Measurements from ENCODE around the gene SOCS7. TPM values are rescaled to one million over a fixed set of nuclear protein-coding genes. Genes with fewer than 3 reads are reported as not detected.

Gene SOCS7, protein sequence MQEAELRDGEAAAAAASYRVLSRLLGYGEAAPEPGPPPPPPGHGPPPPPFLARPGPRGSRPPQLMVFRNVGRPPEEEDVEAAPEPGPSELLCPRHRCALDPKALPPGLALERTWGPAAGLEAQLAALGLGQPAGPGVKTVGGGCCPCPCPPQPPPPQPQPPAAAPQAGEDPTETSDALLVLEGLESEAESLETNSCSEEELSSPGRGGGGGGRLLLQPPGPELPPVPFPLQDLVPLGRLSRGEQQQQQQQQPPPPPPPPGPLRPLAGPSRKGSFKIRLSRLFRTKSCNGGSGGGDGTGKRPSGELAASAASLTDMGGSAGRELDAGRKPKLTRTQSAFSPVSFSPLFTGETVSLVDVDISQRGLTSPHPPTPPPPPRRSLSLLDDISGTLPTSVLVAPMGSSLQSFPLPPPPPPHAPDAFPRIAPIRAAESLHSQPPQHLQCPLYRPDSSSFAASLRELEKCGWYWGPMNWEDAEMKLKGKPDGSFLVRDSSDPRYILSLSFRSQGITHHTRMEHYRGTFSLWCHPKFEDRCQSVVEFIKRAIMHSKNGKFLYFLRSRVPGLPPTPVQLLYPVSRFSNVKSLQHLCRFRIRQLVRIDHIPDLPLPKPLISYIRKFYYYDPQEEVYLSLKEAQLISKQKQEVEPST
- 10 to 100 TPM in 7 of 8 experiments, 1 to 10 TPM in 1; 9.1 to 24.6 (median 19.4) TPM for total RNA-seq

DNA sequence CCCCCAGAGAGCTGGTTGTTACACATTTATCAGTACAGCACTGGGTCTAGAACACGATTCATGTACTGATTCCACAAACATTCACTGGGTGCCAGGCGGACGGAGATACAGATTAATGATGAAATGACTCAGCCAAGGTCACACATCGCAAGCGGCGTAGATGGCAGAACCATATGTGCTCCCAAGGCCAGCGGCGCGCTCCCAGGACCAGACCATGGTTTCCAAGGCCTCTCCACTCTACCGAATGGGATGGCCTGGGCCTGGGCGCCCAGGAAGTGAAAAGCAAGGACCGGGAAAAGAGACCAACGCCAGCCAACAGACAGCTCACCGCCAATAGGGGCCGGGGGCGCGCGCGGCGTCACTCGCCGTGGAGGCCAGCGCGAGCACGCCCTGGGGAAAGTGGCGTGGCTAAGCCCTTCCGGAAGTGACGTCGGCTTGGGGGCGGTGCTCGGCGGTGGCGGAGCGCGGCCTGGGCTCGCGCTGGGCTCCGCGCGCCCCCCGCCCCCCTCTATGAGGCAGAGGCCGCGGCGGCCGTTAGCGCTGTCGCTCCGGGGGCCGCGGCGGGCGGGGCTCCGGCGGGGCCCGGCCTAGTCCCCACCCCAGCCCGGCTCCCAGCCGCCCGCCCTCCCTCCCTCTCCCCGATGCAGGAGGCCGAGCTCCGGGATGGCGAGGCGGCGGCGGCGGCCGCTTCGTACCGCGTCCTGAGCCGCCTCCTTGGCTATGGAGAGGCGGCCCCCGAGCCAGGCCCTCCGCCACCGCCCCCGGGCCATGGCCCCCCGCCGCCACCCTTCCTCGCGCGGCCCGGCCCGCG lies at the start of gene SOCS7:
TSS of gene SOCS7 (plus strand) at position 433 of the 811 bp plus-strand sequence. CDS start at position 642, 209 bp downstream.
- Histone ChIP-seq H3K4me1 (replicated peaks in 1 of 2) (peaks cover 21 to 32% of the 10 kb centered on the region in 2 donors), H3K27ac (peak within 1 kb of the TSS; percentile 78 to 83), H3K4me3 (peak within 1 kb of the TSS; percentile 50 to 90 (median 82))
- in situ Hi-C loops (cut with MboI; ENCODE audit: low pct_unique_long_range_greater_than_20kb in 2 of 9, low sequenced_read_pairs in 9 of 9, unreplicated experiment in 9 of 9): no loop called here
- peak; percentile 88 to 94 (median 92) for ATAC-seq (replicated peaks in 6 of 8)
- 14 to 77% (median 29%) methylated on average over 2 to 28 of the region's 84 CpGs; no CpG with 5 or more reads in 2 of the 10 experiments for WGBS, 10 experiments

DNA sequence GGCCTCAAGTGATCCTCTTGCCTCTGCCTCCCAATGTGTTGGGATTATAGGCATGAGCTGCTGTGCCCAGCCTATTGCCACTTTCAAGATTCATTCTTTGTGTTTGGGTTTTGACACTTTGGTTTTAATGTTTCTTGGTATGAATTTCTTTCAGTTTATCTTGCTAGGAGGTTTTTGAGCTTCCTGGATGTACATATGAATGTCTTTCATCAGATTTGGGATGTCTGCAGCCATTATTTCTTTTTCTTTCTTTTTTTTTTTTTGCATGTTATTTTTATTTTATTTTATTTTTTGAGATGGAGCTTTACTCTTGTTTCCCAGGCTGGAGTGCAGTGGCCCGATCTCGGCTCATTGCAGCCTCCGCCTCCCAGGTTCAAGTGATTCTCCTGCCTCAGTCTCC lies 36.1 kb upstream of the SOCS7 start:
- ATAC-seq (replicated peaks in 6 of 8): no peak
- Histone ChIP-seq H3K4me1 (replicated peaks in 1 of 2) (no peaks in the 10 kb centered on the region), H3K4me3 (no peak overlapping the region), H3K27ac (no peak overlapping the region)
- 40 to 100% (median 67%) methylated on average over 2 to 3 of the region's 3 CpGs; no CpG with 5 or more reads in 2 of the 10 experiments for WGBS, 10 experiments
- in situ Hi-C loops (cut with MboI; ENCODE audit: low pct_unique_long_range_greater_than_20kb in 2 of 9, low sequenced_read_pairs in 9 of 9, unreplicated experiment in 9 of 9): no loop called here

DNA sequence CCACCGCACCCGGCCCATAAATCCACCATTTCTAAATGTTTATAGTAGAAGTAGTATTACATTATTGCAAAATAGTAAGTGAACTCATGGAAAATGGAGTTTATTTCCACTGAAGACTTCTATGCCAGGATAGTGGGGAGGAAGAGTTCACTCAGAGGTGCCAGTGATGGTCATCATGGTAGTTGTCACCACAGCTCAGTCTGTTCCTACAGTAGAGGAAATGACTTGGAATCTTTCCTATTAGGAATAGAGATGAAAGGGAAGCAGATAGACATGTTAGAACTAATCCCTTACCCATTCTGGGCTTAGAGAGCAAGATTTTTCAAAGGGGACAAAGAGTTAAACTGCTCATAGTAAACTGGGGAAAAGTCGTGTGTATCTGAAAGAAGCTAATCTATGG lies 34.6 kb upstream of the SOCS7 start:
- in situ Hi-C loops (cut with MboI; ENCODE audit: low pct_unique_long_range_greater_than_20kb in 2 of 9, low sequenced_read_pairs in 9 of 9, unreplicated experiment in 9 of 9): no loop called here
- no peak overlapping the region for H3K4me3 ChIP-seq
- ATAC-seq (replicated peaks in 6 of 8): no peak
- 40 to 95% (median 70%) methylated on average over 1 to 3 of the region's 3 CpGs; no CpG with 5 or more reads in 6 of the 10 experiments for WGBS, 10 experiments
- H3K27ac ChIP-seq: no peak overlapping the region
- no peaks in the 10 kb centered on the region for H3K4me1 ChIP-seq (replicated peaks in 1 of 2)

DNA sequence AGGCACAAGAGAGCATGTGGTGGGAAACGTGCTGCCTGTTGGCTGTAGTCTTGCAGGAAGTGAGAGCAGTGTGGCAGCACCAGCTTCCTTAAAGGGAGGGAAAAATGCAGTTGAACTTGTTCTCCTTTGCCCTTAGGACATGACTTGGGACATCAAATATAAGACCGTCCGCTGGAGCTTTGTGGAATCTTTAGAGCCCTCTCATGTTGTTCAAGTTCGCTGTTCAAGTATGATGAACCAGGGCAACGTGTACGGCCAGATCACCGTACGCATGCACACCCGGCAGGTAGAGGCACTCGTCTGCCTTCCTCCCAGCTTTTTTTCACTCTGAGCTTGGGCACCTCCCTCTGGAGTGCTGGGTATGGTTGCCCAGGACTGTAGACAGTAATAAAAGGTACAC lies 31.2 kb upstream of the SOCS7 start:
- WGBS, 10 experiments: 83 to 100% (median 94%) methylated on average over 1 to 10 of the region's 10 CpGs; no CpG with 5 or more reads in 2 of the 10 experiments

DNA sequence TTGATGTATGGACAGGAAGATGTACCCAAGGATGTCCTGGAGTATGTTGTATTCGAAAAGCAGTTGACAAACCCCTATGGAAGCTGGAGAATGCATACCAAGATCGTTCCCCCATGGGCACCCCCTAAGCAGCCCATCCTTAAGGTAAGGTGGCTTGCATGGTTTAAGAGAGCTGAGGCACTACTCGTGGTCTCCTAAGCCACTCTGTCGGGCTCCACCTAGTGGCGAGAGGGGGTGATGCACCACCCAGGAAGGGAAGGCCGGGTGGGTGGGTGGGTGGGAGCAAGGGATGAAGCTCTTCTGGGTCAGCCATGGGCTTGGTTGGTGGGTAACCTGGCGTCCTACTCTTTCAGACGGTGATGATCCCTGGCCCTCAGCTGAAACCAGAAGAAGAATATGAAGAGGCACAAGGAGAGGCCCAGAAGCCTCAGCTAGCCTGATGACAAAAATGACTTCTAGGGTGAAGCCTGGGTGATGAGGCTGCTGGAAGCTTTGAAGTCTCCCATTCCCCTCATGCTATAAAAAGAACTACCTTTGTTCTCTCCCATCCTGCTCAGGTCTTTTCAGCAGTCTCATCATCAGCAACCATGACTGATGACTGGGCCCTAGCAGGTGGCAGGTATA lies 29.4 kb upstream of the SOCS7 start:
- Histone ChIP-seq H3K4me1 (replicated peaks in 1 of 2) (peaks cover 17 to 22% of the 10 kb centered on the region in 2 donors), H3K27ac (no peak overlapping the region), H3K4me3 (no peak overlapping the region)
- peak in 6 of 8 experiments; percentile 26 to 84 (median 49) for ATAC-seq (replicated peaks in 6 of 8)
- 17 to 80% (median 32%) methylated on average over 1 to 2 of the region's 8 CpGs; no CpG with 5 or more reads in 7 of the 10 experiments for WGBS, 10 experiments
- in situ Hi-C loops (cut with MboI; ENCODE audit: low pct_unique_long_range_greater_than_20kb in 2 of 9, low sequenced_read_pairs in 9 of 9, unreplicated experiment in 9 of 9): no loop called here

More for the DNA sequence above, 31.2 kb upstream of the SOCS7 start:
- in situ Hi-C loops (cut with MboI; ENCODE audit: low pct_unique_long_range_greater_than_20kb in 2 of 9, low sequenced_read_pairs in 9 of 9, unreplicated experiment in 9 of 9): no loop called here
- ATAC-seq (replicated peaks in 6 of 8): no peak
- Histone ChIP-seq H3K27ac (no peak overlapping the region), H3K4me3 (no peak overlapping the region), H3K4me1 (replicated peaks in 1 of 2) (peaks cover 11 to 17% of the 10 kb centered on the region in 2 donors)

DNA sequence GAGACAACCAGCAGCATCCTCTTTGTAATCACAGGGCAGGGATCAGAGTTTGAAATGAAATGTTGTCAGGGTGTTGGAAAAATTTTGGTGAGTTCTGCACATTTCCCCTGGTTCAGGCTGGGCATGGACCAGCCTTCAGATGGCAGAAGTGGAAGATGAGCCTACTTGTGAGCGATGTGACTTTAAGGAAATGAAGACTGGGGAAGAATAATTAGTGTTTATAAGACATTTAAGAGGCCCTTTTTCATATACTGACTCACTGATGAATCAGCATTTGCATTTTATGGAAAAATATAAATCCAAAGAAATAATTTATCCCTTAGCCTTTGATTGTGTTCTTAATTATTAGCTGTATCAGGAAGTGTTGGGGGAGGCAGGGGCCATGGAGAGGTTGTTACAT lies 28.7 kb upstream of the SOCS7 start:
- H3K4me3 ChIP-seq: no peak overlapping the region
- 71 to 100% (median 100%) methylated on average over 1 of the region's 1 CpG; no CpG with 5 or more reads in 4 of the 10 experiments for WGBS, 10 experiments
- no peak for ATAC-seq (replicated peaks in 6 of 8)
- peaks cover 17 to 22% of the 10 kb centered on the region in 2 donors for H3K4me1 ChIP-seq (replicated peaks in 1 of 2)
- H3K27ac ChIP-seq: no peak overlapping the region
- in situ Hi-C loops (cut with MboI; ENCODE audit: low pct_unique_long_range_greater_than_20kb in 2 of 9, low sequenced_read_pairs in 9 of 9, unreplicated experiment in 9 of 9): no loop called here

DNA sequence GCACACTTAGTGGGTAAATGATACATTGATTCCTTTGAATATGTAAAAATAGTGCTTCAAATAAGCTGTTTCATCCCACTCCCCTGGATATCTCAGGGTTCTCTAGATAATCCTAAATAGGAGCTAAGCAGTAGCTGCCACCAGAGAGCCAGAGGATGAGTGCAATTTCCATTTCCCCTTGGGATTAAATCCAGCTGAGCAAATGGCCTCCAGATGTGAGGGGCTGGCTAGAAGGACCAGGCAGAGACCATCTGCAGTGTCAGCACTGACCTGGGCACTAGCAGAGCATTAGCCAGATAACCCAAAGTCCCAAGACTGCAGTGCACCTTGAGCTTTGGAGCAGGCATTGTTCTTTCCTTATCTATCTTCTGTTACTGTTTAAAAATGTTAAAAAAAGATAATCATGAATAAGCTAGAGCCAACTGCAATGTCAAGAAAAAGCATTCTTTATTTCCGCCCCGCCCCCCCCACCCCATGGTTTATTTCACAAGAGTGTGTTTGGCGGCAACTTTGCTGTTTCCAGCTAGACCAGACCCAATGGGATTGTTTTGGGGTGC lies 27.4 kb upstream of the SOCS7 start:
- ATAC-seq (replicated peaks in 6 of 8): peak in 3 of 8 experiments; percentile 6 to 40 (median 39)
- Histone ChIP-seq H3K27ac (no peak overlapping the region), H3K4me1 (replicated peaks in 1 of 2) (peaks cover 17 to 22% of the 10 kb centered on the region in 2 donors), H3K4me3 (no peak overlapping the region)
- in situ Hi-C loops (cut with MboI; ENCODE audit: low pct_unique_long_range_greater_than_20kb in 2 of 9, low sequenced_read_pairs in 9 of 9, unreplicated experiment in 9 of 9): no loop called here
- 73 to 100% (median 83%) methylated on average over 1 to 3 of the region's 3 CpGs; no CpG with 5 or more reads in 5 of the 10 experiments for WGBS, 10 experiments

DNA sequence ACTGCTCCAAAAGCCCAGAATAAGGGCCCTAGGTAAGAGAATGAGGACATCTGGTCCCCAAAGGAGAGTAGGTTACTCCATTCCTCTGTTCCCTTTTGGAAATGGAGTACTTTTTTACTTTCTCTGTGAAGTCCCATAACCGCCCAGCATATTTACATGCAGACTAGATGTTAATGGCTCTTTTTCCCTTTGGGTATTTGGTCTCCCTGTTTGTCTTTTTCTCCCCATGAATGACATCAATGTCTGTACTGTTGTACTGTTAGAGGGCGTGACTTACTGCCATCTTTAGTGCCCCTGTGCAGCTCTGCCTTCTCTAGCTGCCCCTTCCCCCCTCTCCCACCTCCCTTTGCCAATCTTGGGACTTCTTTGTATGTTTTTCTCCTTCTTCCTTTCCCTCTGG lies 26.9 kb upstream of the SOCS7 start:
- H3K27ac ChIP-seq: peak overlapping the region; percentile 9 to 67
- ATAC-seq (replicated peaks in 6 of 8): peak; percentile 14 to 49 (median 44)
- peaks cover 17 to 22% of the 10 kb centered on the region in 2 donors for H3K4me1 ChIP-seq (replicated peaks in 1 of 2)
- WGBS, 10 experiments: 50 to 100% (median 61%) methylated on average over 1 to 2 of the region's 2 CpGs; no CpG with 5 or more reads in 3 of the 10 experiments
- H3K4me3 ChIP-seq: no peak overlapping the region
- in situ Hi-C loops (cut with MboI; ENCODE audit: low pct_unique_long_range_greater_than_20kb in 2 of 9, low sequenced_read_pairs in 9 of 9, unreplicated experiment in 9 of 9): loop anchor here in 1 of 9 experiments (25.0 kb wide), 1 partner anchor 113 kb away; the partner anchor contains the start of gene ARHGAP23

DNA sequence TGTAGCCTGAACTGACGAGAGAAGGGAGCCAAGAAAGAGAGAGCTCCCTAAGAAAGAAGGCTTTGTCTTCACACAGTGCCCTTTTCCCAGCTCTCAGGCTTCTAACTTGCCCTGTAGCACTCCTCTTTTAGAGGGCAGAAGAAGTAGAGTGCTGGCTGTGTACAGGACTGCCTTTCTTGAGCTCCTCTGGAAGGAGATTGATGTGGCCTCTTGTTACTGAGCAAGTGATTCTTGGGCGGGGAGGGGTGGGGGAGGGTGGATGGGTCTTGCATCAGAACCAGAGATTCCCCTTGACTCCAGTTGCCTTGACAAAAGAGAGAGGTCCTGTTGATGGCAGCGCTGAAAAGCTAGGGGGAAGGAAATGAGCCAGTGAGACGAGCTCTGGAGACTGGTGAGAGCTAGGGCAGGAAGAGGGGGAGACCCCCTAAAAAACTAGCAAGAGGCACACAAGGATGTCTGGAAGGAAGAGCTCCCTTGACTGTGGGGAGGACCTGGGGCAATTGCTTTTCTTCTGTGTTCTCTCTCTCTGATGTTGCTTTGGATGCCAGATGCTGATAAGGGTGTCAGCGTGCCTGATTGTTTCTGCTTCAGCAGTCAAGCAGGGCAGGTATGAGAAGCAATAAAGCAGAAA lies 26.3 kb upstream of the SOCS7 start:
- peak in 6 of 8 experiments; percentile 11 to 87 (median 81) for ATAC-seq (replicated peaks in 6 of 8)
- H3K4me1 ChIP-seq (replicated peaks in 1 of 2): peaks cover 17 to 22% of the 10 kb centered on the region in 2 donors
- H3K27ac ChIP-seq: peak overlapping the region; percentile 37 to 67
- in situ Hi-C loops (cut with MboI; ENCODE audit: low pct_unique_long_range_greater_than_20kb in 2 of 9, low sequenced_read_pairs in 9 of 9, unreplicated experiment in 9 of 9): loop anchor here in 1 of 9 experiments (25.0 kb wide), 1 partner anchor 112 kb away; the partner anchor contains the start of gene ARHGAP23
- WGBS, 10 experiments: 14 to 100% (median 55%) methylated on average over 1 to 3 of the region's 5 CpGs; no CpG with 5 or more reads in 2 of the 10 experiments
- H3K4me3 ChIP-seq: no peak overlapping the region

DNA sequence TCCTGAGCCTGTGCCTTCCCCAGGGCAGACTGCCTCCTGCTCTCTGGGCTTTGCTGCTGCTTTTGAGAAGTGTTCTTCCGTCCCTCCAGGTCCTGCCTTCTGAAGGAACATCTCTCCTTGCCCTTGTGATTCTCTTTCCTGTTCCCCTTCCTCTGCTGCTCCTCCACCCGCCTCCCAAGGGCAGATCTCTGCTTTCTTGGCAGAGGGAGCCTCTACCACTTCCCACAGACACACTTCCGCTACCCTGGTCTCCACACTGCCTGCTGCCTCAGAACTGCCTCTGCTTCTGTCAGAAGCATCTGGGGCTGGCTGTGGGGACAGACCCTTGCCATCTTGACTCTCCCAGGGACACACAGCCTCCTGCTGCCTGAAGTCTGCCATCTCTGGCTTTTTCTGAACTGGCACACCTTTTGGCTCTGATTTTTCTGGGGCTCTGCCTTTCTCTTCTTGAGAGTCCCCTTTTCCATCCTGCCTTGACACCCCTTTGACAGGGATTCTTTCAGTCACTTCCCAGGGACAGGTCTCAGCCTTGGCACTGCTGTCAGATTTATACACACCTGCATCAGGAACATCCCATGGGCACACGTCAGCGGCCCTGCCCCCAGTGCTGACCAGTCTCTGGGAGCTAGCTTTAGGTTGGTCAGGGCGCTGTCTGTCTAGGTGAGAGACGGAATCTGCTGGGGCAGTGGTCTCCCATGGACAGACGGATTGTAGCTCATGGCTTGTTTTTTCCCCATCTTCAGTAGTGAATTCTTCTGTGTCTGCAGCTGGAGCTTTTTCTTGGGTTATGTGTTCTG lies 24.4 kb upstream of the SOCS7 start:
- H3K4me1 ChIP-seq (replicated peaks in 1 of 2): peaks cover 17 to 22% of the 10 kb centered on the region in 2 donors
- H3K4me3 ChIP-seq: no peak overlapping the region
- ATAC-seq (replicated peaks in 6 of 8): no peak
- in situ Hi-C loops (cut with MboI; ENCODE audit: low pct_unique_long_range_greater_than_20kb in 2 of 9, low sequenced_read_pairs in 9 of 9, unreplicated experiment in 9 of 9): loop anchor here in 1 of 9 experiments (25.0 kb wide), 1 partner anchor 110 kb away; the partner anchor contains the start of gene ARHGAP23
- no peak overlapping the region for H3K27ac ChIP-seq
- WGBS, 10 experiments: 77 to 100% (median 94%) methylated on average over 1 to 4 of the region's 8 CpGs; no CpG with 5 or more reads in 4 of the 10 experiments

DNA sequence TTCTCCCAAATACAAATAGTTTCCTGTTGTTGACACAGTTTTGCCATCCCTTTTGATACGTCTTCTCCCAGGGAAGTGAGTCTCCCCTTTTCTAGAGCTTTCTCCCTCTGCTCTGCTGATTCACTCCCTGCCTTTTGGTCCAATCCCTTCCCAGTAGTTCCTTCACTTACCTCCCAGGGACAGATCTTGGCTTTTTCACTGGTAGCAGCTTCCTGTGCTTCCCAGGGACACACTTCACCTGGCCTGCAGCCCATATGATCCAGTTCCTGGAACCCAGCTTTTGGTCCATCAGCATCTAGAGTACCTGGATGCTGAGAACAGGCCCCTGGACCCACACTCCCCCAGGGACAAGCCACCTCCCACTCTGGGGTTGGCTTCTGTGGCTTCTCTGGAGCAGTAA lies 23.7 kb upstream of the SOCS7 start:
- H3K4me3 ChIP-seq: no peak overlapping the region
- in situ Hi-C loops (cut with MboI; ENCODE audit: low pct_unique_long_range_greater_than_20kb in 2 of 9, low sequenced_read_pairs in 9 of 9, unreplicated experiment in 9 of 9): loop anchor here in 1 of 9 experiments (25.0 kb wide), 1 partner anchor 109 kb away; the partner anchor contains the start of gene ARHGAP23
- no peak overlapping the region for H3K27ac ChIP-seq
- H3K4me1 ChIP-seq (replicated peaks in 1 of 2): peaks cover 17 to 22% of the 10 kb centered on the region in 2 donors
- WGBS, 10 experiments: 40 to 100% (median 78%) methylated on average over 1 of the region's 1 CpG; no CpG with 5 or more reads in 5 of the 10 experiments
- ATAC-seq (replicated peaks in 6 of 8): no peak
